Measurements from ENCODE around the gene BIN1.
"Not testable (repeated sequence)": the region's sequence is repeated elsewhere in the genome, so short reads cannot be mapped to it uniquely, and the experiment has no call there.

Gene BIN1

DNA sequence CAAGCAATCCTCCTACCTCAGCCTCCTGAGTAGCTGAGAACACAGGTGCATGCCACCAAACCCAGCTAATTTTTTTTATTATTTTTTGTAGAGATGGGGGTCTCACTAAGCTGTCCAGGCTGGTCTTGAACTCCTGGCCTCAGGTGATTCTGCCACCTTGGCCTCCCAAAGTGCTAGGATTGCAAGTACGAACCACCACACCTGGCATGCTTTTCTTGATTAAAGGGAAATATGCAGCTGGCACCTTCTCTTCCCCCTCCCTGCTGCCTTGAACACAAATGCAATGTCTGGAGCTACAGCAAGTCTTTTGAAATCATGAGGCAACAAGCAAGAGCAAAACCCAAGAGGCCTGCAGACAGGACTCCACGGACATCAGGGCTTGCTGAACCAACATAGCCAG lies 26.8 kb upstream of the BIN1 start:
- no peak for DNase-seq

- DNase-seq: no peak
These were observed 23.5 kb upstream of the BIN1 start for GRCh38 chr2:127130421-127130820.

DNA sequence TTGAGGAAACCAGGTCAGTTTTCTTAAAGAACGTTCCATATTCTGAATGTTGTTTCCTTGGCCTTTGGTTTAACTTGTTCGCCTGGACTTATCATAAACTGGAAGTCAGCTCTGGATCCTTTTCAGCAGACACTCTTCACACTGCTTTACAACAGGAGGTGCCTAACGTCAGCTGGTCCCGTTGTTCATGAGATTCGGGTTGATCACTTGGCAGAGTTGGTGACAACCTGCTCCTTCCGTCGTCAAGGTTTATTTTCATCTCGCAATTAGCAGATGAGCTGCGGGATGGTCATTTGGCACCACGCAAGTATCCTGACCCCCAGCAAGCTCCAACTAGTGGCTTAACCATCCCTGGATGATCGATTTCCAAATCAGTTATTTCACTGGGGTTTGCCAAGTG lies 23.0 kb upstream of the BIN1 start:
- no peak for DNase-seq

DNA sequence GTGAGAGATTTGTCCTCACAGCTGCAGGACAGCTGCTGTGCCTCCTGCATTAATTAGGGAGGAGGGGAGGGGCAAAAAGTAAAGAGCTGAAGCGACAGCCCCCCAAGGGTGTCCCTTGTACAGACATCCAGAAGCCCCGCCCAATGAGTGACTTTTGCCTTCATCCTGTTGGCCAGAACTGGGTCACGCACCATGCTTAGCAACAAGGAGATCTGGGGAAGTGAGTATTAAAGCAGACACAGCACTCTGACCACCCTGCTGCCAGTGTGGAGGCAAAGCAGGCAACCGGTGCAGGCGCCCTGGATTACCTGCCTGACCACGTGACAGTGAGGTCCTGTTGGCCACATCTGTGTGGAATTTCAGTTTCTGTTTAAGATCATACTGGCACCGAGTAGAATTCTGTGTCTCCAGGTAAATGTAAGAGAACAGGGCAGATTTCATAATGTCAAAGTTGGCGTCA lies 21.5 kb upstream of the BIN1 start:
- DNase-seq: no peak

GRCh38 chr2:127125821-127126220 lies 18.9 kb upstream of the BIN1 start:
- DNase-seq: no peak

DNA sequence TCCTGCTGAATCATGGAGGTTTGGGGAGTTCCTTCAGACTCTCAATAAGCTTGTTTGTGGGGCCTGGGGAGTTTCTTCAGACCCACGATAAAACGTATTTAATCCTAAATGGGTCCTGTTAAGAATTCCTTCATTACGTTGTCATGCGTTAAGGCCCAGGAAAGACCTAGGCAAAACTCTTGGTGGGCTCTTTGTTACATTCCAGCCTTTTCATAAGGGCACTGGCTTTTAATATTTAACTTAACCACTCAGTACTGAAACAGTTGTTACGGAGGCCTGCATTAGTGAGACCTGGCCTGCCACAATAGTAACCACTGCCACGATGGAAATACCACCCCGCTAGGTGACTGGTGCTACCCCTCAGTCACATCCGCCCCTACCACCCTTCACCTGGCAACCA lies 17.5 kb upstream of the BIN1 start:
- no peak for DNase-seq

DNA sequence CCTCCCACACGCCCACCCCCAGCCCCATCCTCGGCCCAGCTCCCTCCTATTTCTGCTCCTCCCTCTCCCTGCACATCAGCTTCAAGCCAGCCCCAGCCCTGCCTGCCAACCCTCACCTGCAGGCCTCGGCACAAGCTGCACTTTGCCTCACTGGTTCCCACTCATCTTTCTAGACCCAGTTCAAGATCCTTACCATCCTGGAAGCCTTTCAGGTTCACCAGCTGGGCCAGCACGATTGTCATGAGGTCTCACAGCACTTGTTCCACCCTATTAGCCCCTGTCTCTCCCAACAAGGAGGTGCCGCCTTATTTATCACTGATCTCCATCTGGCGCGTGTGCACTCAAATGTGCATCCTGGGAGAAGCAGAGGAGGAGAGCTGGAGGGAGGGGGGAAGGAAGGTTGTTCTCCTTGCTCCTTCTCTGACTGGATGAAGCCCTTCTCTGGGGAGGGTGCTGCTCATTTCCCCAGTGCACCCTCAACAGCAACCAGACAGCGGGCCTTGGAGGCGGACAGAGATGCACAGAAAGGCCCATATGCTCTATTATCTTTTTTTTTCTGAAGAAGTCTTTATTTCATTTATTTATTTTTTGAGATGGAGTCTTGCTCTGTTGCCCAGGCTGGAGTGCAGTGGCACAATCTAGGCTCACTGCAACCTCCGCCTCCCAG lies 15.5 kb upstream of the BIN1 start:
- no peak for DNase-seq

DNA sequence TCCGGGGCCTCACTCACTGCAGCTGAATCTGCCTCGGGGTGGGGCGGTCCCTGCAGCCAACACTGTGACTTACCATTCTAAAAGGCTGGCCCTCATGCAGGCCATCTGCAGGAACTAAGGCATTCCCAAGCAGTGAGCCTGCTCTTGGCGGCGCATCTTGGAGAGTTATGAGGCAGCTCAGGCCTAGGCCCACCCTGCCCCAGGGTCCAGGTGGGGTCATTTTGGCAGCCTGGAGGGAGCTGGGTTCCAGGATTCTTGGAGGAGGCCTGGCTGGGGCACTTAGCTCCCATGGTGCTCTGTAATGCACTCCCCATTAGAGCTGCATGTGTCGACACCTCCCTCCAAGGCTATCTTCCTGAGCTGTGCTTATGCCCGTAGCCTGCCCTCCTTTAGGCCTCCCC lies 14.8 kb upstream of the BIN1 start:
- DNase-seq: no peak

GRCh38 chr2:127121353-127121752 lies 14.4 kb upstream of the BIN1 start:
- DNase-seq: no peak

- DNase-seq: not testable (repeated sequence)
These were observed 13.5 kb upstream of the BIN1 start for GRCh38 chr2:127120408-127120807.

DNA sequence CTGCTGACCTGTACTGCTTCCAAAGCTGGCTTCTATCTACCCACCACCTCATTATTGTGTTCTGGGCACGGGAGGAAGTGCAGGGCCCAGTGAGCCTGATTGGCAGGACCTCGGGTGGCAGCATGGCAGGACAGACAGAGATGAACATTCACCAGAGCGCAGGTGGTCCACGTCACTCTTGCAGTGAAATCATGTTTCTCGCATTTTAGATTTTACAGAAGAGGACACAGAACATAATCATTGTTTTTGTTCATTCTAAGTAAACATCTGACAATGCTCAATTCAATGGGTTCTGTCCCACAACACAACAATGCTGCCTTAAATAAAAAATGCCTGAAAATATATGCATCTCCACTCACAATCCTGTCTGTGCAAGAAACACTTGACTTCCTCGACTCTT lies 11.5 kb upstream of the BIN1 start:
- DNase-seq: no peak

DNA sequence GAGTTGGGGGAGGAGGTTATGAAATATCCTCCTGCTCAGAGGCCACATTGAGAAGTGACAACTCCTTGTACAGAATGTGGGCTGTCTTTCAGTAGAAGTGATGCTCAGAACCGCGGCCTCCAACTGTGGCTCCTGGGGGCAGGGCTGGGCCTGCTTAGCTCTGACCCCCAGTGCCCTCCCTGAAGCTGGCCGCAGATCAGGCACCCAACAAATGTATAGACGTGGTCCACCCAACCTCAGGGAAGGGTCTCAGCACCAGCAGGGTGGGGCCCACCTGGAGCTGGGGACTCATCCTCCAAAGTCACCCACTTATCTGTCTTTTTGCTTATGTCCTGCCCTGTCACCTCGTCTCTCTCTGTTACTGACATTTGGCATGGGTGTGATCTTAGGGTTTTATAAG lies 11.1 kb upstream of the BIN1 start:
- no peak for DNase-seq

- no peak for DNase-seq
These were observed 10.6 kb upstream of the BIN1 start for GRCh38 chr2:127117603-127118002.

- DNase-seq: no peak
These were observed 8.7 kb upstream of the BIN1 start for GRCh38 chr2:127115471-127116199.

GRCh38 chr2:127110985-127111384 lies 4.0 kb upstream of the BIN1 start:
- no peak for DNase-seq

DNA sequence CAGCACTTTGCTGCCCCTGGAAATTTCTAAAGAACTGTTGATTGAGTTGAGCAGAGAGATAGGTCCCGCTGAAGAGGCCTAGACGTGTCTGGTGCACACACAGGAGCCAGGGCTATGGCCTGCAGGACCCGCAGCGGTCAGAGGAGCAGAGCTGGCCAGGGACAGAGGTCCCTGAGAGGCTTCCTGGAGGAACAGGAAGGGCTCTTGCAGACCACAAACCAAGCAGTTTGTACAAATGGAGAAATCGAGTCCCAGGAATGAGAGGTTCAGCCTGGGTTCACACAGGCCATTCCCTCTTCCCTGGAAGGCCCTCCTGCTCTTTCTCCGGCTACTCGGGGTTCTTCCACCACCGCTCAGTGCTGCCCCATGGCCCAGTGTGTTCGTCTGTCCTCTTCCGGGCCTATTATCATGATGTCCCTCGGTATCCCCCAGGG lies 1.2 kb upstream of the BIN1 start:
- DNase-seq: no peak

DNA sequence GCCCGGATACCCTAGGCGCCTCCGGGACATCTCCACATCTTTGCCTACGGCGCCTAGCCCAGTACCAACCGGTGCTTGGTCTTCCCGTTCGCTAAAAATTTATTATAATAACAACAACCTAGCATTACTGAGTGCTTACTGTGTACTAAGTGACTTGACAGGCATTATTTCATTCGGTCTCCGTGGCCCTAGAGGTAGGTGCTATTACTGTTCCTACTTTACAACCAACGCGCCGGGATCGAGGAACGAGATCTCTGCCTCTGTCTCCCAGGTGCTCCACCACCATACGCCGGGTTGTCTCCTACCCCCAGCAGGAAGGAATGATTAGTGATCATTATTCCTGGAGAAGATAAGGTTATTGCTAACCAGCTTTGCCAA lies 657 bp upstream of the BIN1 start:
- DNase-seq: peak in 1 of 2 experiments; percentile 45

DNA sequence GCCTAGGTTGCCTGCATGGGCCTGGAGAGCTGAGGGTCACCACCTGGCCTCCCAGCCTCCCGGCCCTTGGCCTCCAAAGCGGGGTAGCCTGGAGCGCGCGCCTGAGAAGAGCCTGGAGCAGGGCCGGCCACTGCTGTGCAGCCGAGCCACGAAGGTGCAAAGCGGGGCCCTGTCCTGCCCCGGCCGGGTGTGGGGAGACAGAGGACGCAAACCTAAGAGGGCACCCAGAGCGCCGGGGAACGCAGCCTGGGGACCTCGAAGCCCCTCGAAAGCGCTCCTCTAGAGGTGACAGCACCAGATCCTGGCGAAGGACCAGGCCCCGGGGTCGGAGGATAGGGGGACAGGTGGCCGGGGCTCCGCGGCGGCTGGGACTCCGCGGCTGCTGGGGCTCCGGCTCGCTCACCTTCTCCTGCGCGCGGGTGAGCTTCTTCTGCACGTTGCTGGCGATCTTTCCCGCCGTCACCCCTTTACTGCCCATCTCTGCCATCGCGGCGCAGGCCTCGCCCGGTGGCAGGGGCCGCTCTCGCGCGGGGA lies 430 bp downstream of the BIN1 start:
- no peak for DNase-seq

DNA sequence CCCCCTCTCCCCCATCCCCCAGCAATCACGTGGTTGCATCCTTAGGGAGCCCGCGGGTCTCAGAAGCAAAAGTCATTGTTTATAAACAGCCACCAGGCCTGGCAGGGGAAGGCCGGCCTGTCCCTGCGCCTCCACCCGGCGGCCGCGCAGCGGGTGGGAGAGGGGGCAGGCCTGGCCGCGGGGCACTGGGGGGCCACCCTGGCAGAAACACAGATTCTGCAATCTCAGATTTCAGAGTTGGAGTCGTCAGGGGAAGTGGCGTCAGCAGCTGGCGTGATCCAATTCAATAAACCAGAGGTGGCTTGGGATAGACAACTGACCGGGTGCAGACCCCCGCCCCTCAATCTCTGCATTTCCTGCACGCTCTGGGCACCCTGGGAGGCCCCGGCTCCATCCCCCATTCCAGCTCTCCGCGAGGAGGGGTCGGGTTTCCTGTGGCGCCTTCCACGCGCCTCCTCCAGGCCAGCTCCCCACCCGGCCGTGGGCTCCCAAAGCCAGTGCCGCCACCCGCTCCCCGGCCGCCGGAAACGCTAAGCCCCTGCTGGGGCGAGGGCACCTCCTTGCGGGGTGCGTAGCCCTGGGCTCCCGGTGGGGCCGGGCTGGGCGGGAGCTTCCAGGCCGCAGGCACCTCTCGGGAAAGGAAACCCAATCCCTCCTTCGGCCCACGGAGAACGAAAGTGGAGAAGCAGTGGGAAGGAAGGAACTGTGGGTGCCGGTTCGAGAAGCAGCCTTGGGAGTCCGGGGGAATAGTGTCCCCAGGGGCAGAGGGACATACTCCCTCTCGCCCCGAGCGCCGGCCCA lies 1.1 kb downstream of the BIN1 start:
- DNase-seq: no peak

GRCh38 chr2:127104881-127105655 lies 1.9 kb downstream of the BIN1 start:
- no peak for DNase-seq

GRCh38 chr2:127104166-127104660 lies 2.7 kb downstream of the BIN1 start:
- no peak for DNase-seq

All from NCI-H1930 (cell line).